NCI-H2029 treated with DMSO at 0.1 percent for 48 hours (cell line): ENCODE results near the gene CA5A.
"Not testable (repeated sequence)": the region's sequence is repeated elsewhere in the genome, so short reads cannot be mapped to it uniquely, and the experiment has no call there.

Experiments
- DNase-seq: peaks from one replicate; lab custom pipeline; 2025; lab: John Stamatoyannopoulos, UW

Gene CA5A

DNA sequence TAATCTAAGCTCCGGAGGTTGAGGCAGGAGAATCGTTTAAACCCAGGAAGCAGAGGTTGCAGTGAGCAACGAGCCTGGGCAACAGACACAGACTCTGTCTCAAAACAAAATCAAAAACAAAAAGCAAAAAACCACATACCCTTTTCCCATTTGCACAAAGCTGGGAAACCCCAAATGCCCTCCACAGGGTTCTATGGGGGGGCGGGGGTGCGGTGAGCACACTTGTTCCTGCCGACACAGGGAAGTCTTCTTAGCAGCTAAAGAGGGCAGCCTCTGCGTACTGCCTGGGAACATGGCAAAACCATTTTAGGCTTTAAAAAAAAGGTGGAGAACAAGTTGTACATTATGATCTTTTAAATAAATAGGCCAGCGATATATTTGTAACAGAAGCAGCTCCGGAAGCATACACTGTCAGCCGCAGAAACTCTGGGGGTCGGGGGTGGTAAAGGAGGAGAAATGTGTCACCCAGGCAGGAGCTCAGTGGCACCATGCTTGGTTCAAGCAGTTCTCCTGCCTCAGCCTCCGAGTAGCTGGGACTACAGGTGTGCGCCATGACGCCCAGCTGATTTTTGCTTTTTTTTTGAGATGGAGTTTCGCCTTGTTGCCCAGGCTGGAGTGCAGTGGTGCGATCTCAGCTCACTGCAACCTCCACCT lies 70.3 kb downstream of the CA5A start:
- not testable (repeated sequence) for DNase-seq

GRCh38 chr16:87864331-87864989 lies 71.9 kb downstream of the CA5A start:
- no peak for DNase-seq

- DNase-seq, result not testable (repeated sequence)
These were observed 73.0 kb downstream of the CA5A start for GRCh38 chr16:87863327-87863635.

GRCh38 chr16:87862597-87863326 lies 73.6 kb downstream of the CA5A start:
- DNase-seq, result not testable (repeated sequence)

GRCh38 chr16:87861300-87862099 lies 74.8 kb downstream of the CA5A start:
- not testable (repeated sequence) for DNase-seq

GRCh38 chr16:87860553-87861299 lies 75.6 kb downstream of the CA5A start:
- no peak for DNase-seq

- DNase-seq, result not testable (repeated sequence)
These were observed 78.0 kb downstream of the CA5A start for GRCh38 chr16:87858151-87858993.

- no peak for DNase-seq
These were observed 79.5 kb downstream of the CA5A start for GRCh38 chr16:87856791-87857228.

GRCh38 chr16:87855852-87856715 lies 80.2 kb downstream of the CA5A start:
- no peak for DNase-seq

DNA sequence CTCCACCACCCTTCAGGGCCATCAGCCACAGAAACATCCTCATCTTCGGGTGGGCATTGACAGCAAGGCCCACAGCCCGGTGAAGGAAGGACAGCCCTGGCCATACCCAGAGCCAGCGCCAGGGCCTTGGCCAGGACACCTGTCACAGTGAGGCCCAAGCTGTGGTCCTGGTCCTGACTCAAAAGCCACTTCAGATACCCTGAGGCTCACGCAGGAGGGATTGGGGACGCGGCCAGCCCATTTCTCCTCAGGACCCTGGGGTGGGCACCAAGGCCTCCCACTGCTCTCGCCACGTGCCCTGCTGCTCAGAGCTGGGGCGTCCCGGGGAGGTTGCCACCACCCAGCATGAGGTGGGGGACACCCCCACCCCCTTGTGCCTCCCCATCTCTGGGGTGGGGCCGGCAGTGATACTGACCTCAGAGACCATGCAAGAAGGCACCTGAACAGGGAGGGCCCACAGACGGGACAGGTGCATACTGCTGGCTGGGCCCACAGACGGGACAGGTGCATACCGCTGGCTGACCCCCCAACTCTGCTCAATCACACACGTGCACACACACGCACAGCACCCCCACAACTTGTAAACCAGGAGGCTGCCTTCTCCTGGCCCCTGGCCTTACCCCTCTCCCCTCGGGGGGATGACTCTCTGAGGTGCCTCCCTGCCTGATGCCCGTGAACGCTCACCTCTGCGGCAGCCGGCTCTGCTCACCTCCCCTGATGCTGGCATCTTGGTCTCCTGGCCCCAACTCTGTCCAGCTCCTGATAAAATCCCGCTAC lies 81.2 kb downstream of the CA5A start:
- DNase-seq, result no peak

- DNase-seq, result no peak
These were observed 82.0 kb downstream of the CA5A start for GRCh38 chr16:87854053-87854906.

DNA sequence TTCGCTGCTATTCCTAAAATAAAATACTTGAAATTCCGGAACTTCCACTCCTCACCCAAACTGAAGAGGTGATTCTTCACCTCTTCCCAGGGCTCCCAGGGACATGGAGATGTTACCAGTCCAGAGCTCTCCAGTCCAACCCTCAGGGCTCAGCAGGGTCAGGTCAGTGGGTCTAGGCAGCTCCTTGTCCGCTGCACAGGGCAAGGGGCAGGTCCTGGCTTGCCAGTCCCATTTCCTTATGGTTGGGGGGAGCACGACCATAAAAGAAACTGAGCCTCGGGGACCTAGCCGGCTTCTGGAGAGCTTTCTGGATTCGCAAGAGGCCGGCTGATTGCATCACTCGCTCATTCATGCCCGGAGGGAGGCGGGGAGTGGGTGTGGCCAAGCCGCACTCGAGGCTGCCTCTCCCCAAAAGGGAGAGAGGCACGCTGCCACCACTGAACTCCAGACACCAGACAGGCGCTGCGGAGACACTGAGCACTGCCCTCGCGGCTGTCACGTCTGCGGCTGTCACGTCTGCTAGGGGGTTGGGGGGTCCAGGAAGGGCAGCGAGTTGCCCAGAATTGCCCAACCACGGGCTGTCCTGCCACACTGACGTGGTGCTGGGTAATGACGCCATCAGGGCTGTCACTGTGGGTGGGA lies 82.8 kb downstream of the CA5A start:
- DNase-seq, result no peak

GRCh38 chr16:87851601-87852000 lies 84.7 kb downstream of the CA5A start:
- no peak for DNase-seq

DNA sequence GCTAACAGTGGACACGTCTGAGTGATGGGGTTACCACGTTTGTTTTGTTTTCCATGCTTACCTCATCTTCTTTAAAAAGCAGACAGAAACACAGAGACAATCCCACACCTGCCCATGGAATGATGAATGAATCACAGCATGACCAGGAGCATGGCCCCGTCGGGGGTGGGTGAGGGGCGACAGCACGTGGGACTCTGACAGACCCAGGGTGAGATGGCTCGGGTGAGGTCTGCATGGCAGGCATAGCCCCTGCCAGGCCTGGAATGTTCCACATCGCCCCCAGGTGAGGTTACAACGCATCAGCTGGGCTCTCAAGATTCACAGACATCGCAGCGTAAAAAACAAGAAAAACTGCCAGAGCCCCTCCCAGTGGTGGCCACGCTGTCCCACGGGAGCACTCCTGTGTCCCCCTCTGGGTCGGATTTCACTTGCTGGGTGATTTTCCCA lies 85.2 kb downstream of the CA5A start:
- no peak for DNase-seq

DNA sequence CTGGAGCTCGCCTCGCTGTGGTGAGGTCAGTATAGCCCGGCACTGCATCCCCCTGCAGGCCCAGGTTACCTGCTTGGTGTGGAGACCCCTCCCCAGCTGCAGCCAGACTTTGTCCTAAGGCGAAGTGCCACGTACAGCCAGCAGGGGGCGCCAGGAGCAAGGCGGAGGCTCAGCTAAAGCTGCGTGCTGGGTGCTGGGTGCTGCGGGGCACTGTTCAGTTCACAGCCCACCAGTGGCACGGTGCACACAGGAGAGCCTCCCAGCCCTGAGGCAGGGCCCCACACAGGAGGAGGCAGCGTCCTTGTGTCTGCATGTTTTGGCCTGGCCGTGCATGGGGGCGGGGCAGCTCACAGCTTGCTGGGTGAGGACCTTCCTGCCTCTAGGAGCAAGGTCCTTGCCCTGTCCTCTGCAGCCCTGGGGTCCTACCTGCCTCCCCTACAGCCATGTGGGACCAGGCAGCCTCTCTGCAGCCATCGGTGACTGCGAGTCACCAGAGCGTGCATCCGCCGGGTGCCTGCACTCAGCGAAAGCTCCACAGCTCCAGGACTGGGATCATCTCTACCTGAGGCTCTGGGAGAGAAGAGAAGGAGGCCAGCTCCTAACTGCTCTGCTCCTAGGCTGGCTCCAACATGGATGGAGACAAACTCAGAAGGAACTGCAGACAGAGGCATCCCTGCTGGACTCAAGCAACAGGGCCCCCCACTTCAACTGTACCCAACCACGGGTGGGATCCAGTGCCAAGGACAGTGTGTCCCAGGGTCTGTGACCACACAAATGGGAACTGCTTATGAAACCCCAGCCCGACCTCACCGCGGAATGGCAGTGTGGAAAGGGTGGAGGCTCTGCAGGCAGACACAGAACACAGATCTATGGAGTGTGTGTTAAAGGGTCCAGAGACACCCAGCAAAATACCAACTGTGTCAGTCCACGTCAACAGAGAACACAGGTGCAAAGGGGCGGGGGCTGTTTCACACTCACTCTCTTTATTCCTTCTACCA lies 86.0 kb downstream of the CA5A start:
- DNase-seq, result no peak

GRCh38 chr16:87849419-87850008 lies 86.8 kb downstream of the CA5A start:
- no peak for DNase-seq
